GM18519 (cell line): Measurements from ENCODE around the gene MYBPC2.
"Not testable (repeated sequence)": the region's sequence is repeated elsewhere in the genome, so short reads cannot be mapped to it uniquely, and the experiment has no call there.

ENCODE experiments used
- ATAC-seq: cut with Tn5 transposase; IDR thresholded peaks from one replicate; pipeline ENCODE4 v1.9.1; 2021; ENCODE audit warnings: mild to moderate bottlenecking, moderate library complexity; ENCODE audit not compliant: unreplicated experiment, low FRiP score

The MYBPC2 gene

GRCh38 chr19:50425581-50425980, 7.1 kb upstream of the MYBPC2 start:
- ATAC-seq: no peak

GRCh38 chr19:50427318-50427925, 5.3 kb upstream of the MYBPC2 start:
- ATAC-seq: no peak

GRCh38 chr19:50427997-50428425, 4.7 kb upstream of the MYBPC2 start:
- ATAC-seq: no peak

GRCh38 chr19:50428772-50429463, 3.8 kb upstream of the MYBPC2 start:
- ATAC-seq: no peak

- ATAC-seq: no peak
Measured at GRCh38 chr19:50430888-50431342, 1.8 kb upstream of the MYBPC2 start.

GRCh38 chr19:50431343-50432220, 1.1 kb upstream of the MYBPC2 start:
- peak; percentile 51 for ATAC-seq

- ATAC-seq: no peak
Measured at GRCh38 chr19:50433201-50434180, 799 bp downstream of the MYBPC2 start.

GRCh38 chr19:50434525-50434924, 1.8 kb downstream of the MYBPC2 start:
- no peak for ATAC-seq

- no peak for ATAC-seq
Measured at GRCh38 chr19:50435221-50435620, 2.5 kb downstream of the MYBPC2 start.

- no peak for ATAC-seq
Measured at GRCh38 chr19:50435627-50436026, 2.9 kb downstream of the MYBPC2 start.

GRCh38 chr19:50437862-50438449, 5.3 kb downstream of the MYBPC2 start:
- ATAC-seq: no peak

- ATAC-seq: not testable (repeated sequence)
Measured at GRCh38 chr19:50439130-50439529, 6.4 kb downstream of the MYBPC2 start.

- ATAC-seq: no peak
Measured at GRCh38 chr19:50444059-50444458, 11.4 kb downstream of the MYBPC2 start.

- ATAC-seq: no peak
Measured at GRCh38 chr19:50447053-50447452, 14.4 kb downstream of the MYBPC2 start.

- no peak for ATAC-seq
Measured at GRCh38 chr19:50447750-50448149, 15.1 kb downstream of the MYBPC2 start.

GRCh38 chr19:50449236-50449899, 16.7 kb downstream of the MYBPC2 start:
- no peak for ATAC-seq

GRCh38 chr19:50450369-50451222, 17.9 kb downstream of the MYBPC2 start:
- no peak for ATAC-seq

- ATAC-seq: no peak
Measured at GRCh38 chr19:50451223-50451534, 18.5 kb downstream of the MYBPC2 start.
